Common myeloid progenitor, CD34-positive (primary cell): Measurements from ENCODE around the gene PDE10A.

Source experiments
- CTCF ChIA-PET: fragments of 350-600 bp; sonication (Branson Sonifier 250); formaldehyde crosslinking; loops from one replicate; lab custom pipeline; 2021; ENCODE audit warnings: antibody characterized with exemption; lab: Charles Lee
- POLR2A ChIA-PET: fragments of 350-600 bp; sonication (Branson Sonifier 250); formaldehyde crosslinking; loops from one replicate; lab custom pipeline; 2021; ENCODE audit warnings: antibody characterized with exemption; lab: Charles Lee
- DNase-seq, 3 donors: peaks; one replicate each; pipeline versions ENCODE4 v3.0.0 to v3.0.0-alpha.2; 2013
- H3K27ac ChIP-seq, 2 experiments: 1 replicate in 1 of 2; 2 replicates in 1 of 2; pipeline ENCODE4 v1.7.0; 2013; ENCODE audit warnings: inconsistent platforms in 2 of 2, low read length in 2 of 2, mild to moderate bottlenecking in 2 of 2, low read depth in 1 of 2, moderate library complexity in 1 of 2; ENCODE audit not compliant: severe bottlenecking in 2 of 2, insufficient read depth in 1 of 2, poor library complexity in 1 of 2
- H3K27me3 ChIP-seq, 5 experiments: replicated peaks in 2 of 5; 1 replicate in 3 of 5; 2 replicates in 2 of 5; pipeline versions ENCODE4 v1.6.1 to v1.7.0; 2013; ENCODE audit warnings: low read length in 4 of 5, mild to moderate bottlenecking in 2 of 5, moderate library complexity in 2 of 5, inconsistent platforms in 1 of 5; ENCODE audit not compliant: insufficient read depth in 5 of 5, control insufficient read depth in 4 of 5
- H3K36me3 ChIP-seq, 4 experiments: 1 replicate in 2 of 4; 2 replicates in 2 of 4; pipeline versions ENCODE4 v1.6.1 to v1.7.0; 2013; ENCODE audit warnings: low read length in 3 of 4, control low read depth in 1 of 4, mild to moderate bottlenecking in 1 of 4; ENCODE audit not compliant: control insufficient read depth in 4 of 4, insufficient read depth in 4 of 4
- H3K4me1 ChIP-seq, 4 experiments: 1 replicate in 3 of 4; 2 replicates in 1 of 4; pipeline versions ENCODE4 v1.6.1 to v1.7.1; 2013; ENCODE audit warnings: low read length in 3 of 4, mild to moderate bottlenecking in 3 of 4, control low read depth in 1 of 4, inconsistent platforms in 1 of 4, moderate library complexity in 1 of 4; ENCODE audit not compliant: control insufficient read depth in 4 of 4, insufficient read depth in 4 of 4; ENCODE audit errors: control extremely low read depth in 1 of 4
- H3K4me3 ChIP-seq, 7 experiments: 1 replicate in 4 of 7; 2 replicates in 3 of 7; pipeline versions ENCODE4 v1.5.1 to v1.7.0; 2013; ENCODE audit warnings: mild to moderate bottlenecking in 7 of 7, low read length in 6 of 7, moderate library complexity in 6 of 7, inconsistent platforms in 2 of 7, low read depth in 2 of 7, control low read depth in 1 of 7; ENCODE audit not compliant: insufficient read depth in 4 of 7, control insufficient read depth in 1 of 7; ENCODE audit errors: extremely low read depth in 1 of 7
- H3K9me3 ChIP-seq, 5 experiments: 1 replicate in 4 of 5; 2 replicates in 1 of 5; pipeline versions ENCODE4 v1.6.1 to v1.7.1; 2013; ENCODE audit warnings: low read length in 4 of 5, mild to moderate bottlenecking in 2 of 5, inconsistent platforms in 1 of 5, low read depth in 1 of 5, moderate library complexity in 1 of 5; ENCODE audit not compliant: control insufficient read depth in 4 of 5, insufficient read depth in 2 of 5; ENCODE audit errors: control extremely low read depth in 1 of 5
- WGBS: methylation state at CpG from one replicate; pipeline ENCODE4 v1.1.5; 2013; ENCODE audit not compliant: insufficient coverage; 5-methylcytosine and 5-hydroxymethylcytosine counted together

The PDE10A gene

DNA sequence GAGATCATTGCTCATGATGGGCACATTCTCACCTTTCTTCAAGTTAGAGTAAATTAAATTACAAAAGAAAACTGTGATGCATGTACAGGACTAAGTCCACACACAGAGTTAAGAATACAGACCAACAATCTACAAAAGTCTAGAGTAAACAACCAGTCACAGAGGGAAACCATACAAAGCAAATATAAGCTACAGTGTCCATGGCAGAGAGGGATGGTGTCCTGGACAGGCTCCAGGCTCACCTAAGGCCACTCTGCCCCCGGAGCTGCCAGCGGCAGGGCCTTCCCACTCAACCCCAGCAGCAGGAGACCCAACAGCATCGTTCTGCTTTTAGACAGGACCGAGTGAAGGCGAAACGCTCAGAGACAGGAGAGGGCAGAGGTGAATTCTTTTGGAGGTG is 16.0 kb downstream of the PDE10A start:
- Histone ChIP-seq H3K9me3 (no peaks in the 10 kb centered on the region), H3K27me3 (peaks cover 0 to 14% (median 0%) of the 10 kb centered on the region in 5 experiments), H3K36me3 (no peaks in the 10 kb centered on the region), H3K4me1 (peaks cover 0 to 4% (median 0%) of the 10 kb centered on the region in 4 experiments), H3K4me3 (no peak overlapping the region), H3K27ac (no peak overlapping the region)
- 100% methylated on average over 4 of the region's 6 CpGs for WGBS
- POLR2A ChIA-PET = no interaction called here
- CTCF ChIA-PET = interaction anchor here (1.3 kb wide), 1 partner anchor 11 kb away, joined by 4 read pairs; no protein-coding TSS in a partner anchor
- DNase-seq = no peak

GRCh38 chr6:165645919-165646318 is 17.1 kb downstream of the PDE10A start:
- ChIA-PET POLR2A (no interaction called here), CTCF (no interaction called here)
- H3K9me3 ChIP-seq = no peaks in the 10 kb centered on the region
- WGBS = 97% methylated on average over 5 of the region's 6 CpGs
- no peak overlapping the region for H3K4me3 ChIP-seq
- H3K36me3 ChIP-seq = no peaks in the 10 kb centered on the region
- peaks cover 0 to 20% (median 0%) of the 10 kb centered on the region in 5 experiments for H3K27me3 ChIP-seq
- no peak for DNase-seq
- H3K4me1 ChIP-seq = peaks cover 0 to 4% (median 0%) of the 10 kb centered on the region in 4 experiments
- no peak overlapping the region for H3K27ac ChIP-seq

DNA sequence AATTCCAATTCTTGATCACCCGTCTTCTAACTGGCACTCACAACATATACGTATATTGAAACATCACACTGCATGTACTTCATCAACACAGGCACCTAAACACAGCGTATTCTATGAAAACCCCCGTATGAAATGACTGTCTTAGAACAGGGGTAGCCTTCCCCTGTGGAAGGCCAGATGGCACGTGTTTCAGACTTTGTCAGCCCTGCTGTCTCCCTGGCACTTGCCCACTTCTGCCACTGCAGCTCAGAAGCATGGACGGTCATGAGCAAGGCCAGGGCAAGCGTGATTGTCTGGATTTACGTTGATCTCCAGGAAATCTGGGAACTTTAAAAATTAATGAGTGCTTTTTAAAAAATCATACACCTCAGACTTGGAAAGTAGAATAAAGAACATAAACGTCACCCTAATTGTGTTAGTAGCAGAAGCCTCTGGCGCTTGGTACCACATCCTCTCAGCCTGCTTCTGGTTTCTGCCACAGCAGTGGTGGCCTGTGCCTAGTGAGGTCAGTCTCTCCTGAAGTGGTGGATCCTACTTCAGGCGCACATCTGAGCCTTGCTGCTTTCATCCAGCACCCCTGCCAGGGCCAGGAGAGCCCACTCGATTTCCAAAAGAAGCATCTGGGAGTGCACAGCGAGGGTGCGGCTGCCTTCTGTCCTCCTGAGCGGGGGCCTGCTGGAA is 18.3 kb downstream of the PDE10A start:
- H3K27me3 ChIP-seq = peaks cover 0 to 18% (median 0%) of the 10 kb centered on the region in 5 experiments
- CTCF ChIA-PET = no interaction called here
- no peak overlapping the region for H3K27ac ChIP-seq
- POLR2A ChIA-PET = no interaction called here
- 91% methylated on average over 15 of the region's 15 CpGs for WGBS
- no peaks in the 10 kb centered on the region for H3K9me3 ChIP-seq
- no peak overlapping the region for H3K4me3 ChIP-seq
- DNase-seq = no peak
- H3K4me1 ChIP-seq = peaks cover 0 to 7% (median 1%) of the 10 kb centered on the region in 4 experiments
- H3K36me3 ChIP-seq = no peaks in the 10 kb centered on the region

GRCh38 chr6:165643015-165643414 is 20.0 kb downstream of the PDE10A start:
- DNase-seq = no peak
- H3K4me3 ChIP-seq = no peak overlapping the region
- peaks cover 0 to 17% (median 0%) of the 10 kb centered on the region in 5 experiments for H3K27me3 ChIP-seq
- H3K27ac ChIP-seq = no peak overlapping the region
- peaks cover 0 to 3% (median 1%) of the 10 kb centered on the region in 4 experiments for H3K4me1 ChIP-seq
- H3K9me3 ChIP-seq = no peaks in the 10 kb centered on the region
- H3K36me3 ChIP-seq = no peaks in the 10 kb centered on the region
- ChIA-PET POLR2A (no interaction called here), CTCF (no interaction called here)
- 100% methylated on average over 1 of the region's 3 CpGs for WGBS

GRCh38 chr6:165641672-165642156 is 21.3 kb downstream of the PDE10A start:
- CTCF ChIA-PET = no interaction called here
- WGBS = 95% methylated on average over 12 of the region's 15 CpGs
- DNase-seq = no peak

GRCh38 chr6:165640806-165641205 is 22.2 kb downstream of the PDE10A start:
- CTCF ChIA-PET = no interaction called here
- no peaks in the 10 kb centered on the region for H3K9me3 ChIP-seq
- H3K27me3 ChIP-seq = peaks cover 0 to 10% (median 0%) of the 10 kb centered on the region in 5 experiments
- 100% methylated on average over 2 of the region's 4 CpGs for WGBS
- POLR2A ChIA-PET = no interaction called here
- no peaks in the 10 kb centered on the region for H3K36me3 ChIP-seq
- H3K4me3 ChIP-seq = no peak overlapping the region
- peaks cover 0 to 4% (median 1%) of the 10 kb centered on the region in 4 experiments for H3K4me1 ChIP-seq
- DNase-seq = no peak
- H3K27ac ChIP-seq = no peak overlapping the region

More at GRCh38 chr6:165641672-165642156, 21.3 kb downstream of the PDE10A start:
- Histone ChIP-seq H3K4me3 (no peak overlapping the region), H3K36me3 (no peaks in the 10 kb centered on the region), H3K4me1 (peaks cover 0 to 3% (median 1%) of the 10 kb centered on the region in 4 experiments), H3K27ac (no peak overlapping the region), H3K27me3 (peaks cover 0 to 13% (median 0%) of the 10 kb centered on the region in 5 experiments), H3K9me3 (no peaks in the 10 kb centered on the region)
- POLR2A ChIA-PET = no interaction called here

GRCh38 chr6:165638530-165638929 is 24.5 kb downstream of the PDE10A start:
- Histone ChIP-seq H3K27me3 (peaks cover 0 to 10% (median 0%) of the 10 kb centered on the region in 5 experiments), H3K9me3 (no peaks in the 10 kb centered on the region), H3K27ac (no peak overlapping the region), H3K36me3 (no peaks in the 10 kb centered on the region), H3K4me3 (no peak overlapping the region), H3K4me1 (peaks cover 0 to 20% (median 14%) of the 10 kb centered on the region in 4 experiments)
- no peak for DNase-seq
- no CpG with 5 or more reads among the region's 2 CpGs for WGBS
- ChIA-PET POLR2A (interaction anchor here (0.6 kb wide), 1 partner anchor 17 kb away, joined by 3 read pairs; no protein-coding TSS in a partner anchor), CTCF (interaction anchor here (0.9 kb wide), 1 partner anchor 21 kb away, joined by 3 read pairs; no protein-coding TSS in a partner anchor)
